ENCODE measurements around the gene MEIOB. TPM values are rescaled to one million over a fixed set of nuclear protein-coding genes. Genes with fewer than 3 reads are reported as not detected.
A peak's percentile ranks its signal among the peaks of the same experiment; 100 is the strongest.

The MEIOB gene
- total RNA-seq, 2 donors from 2014 or later = not detected

- intact Hi-C loops (cut with DNase I, micrococcal nuclease) = no loop called here
- DNase-seq (no peak), ATAC-seq (no peak)
These were observed 14.4 kb downstream of the MEIOB start for GRCh38 chr16:1857433-1858097.

- ATAC-seq (no peak), DNase-seq (no peak)
- intact Hi-C loops (cut with DNase I, micrococcal nuclease) = no loop called here
These were observed 20.2 kb downstream of the MEIOB start for GRCh38 chr16:1851793-1852192.

GRCh38 chr16:1850981-1851380, 21.0 kb downstream of the MEIOB start:
- no peak for DNase-seq
- intact Hi-C loops (cut with DNase I, micrococcal nuclease) = no loop called here
- ATAC-seq = no peak

GRCh38 chr16:1846416-1846815, 25.5 kb downstream of the MEIOB start:
- intact Hi-C loops (cut with DNase I, micrococcal nuclease) = no loop called here
- no peak for DNase-seq
- no peak for ATAC-seq

- DNase-seq (no peak), ATAC-seq (no peak)
- intact Hi-C loops (cut with DNase I, micrococcal nuclease) = no loop called here
These were observed 26.0 kb downstream of the MEIOB start for GRCh38 chr16:1845985-1846384.

GRCh38 chr16:1839554-1839953, 32.4 kb downstream of the MEIOB start:
- intact Hi-C loops (cut with DNase I, micrococcal nuclease) = no loop called here
- ATAC-seq (no peak), DNase-seq (no peak)

- intact Hi-C loops (cut with DNase I, micrococcal nuclease) = no loop called here
- DNase-seq (no peak), ATAC-seq (no peak)
These were observed 37.9 kb downstream of the MEIOB start for GRCh38 chr16:1834096-1834495.

- ATAC-seq = no peak
- intact Hi-C loops (cut with DNase I, micrococcal nuclease) = no loop called here
- no peak for DNase-seq
These were observed 39.0 kb downstream of the MEIOB start for GRCh38 chr16:1832838-1833454.

- DNase-seq (no peak), ATAC-seq (no peak)
- intact Hi-C loops (cut with DNase I, micrococcal nuclease) = no loop called here
These were observed 40.5 kb downstream of the MEIOB start for GRCh38 chr16:1831186-1832075.

GRCh38 chr16:1830213-1830612, 41.8 kb downstream of the MEIOB start:
- ATAC-seq = peak; percentile 44
- DNase-seq = peak in 1 of 2 donors; percentile 44
- intact Hi-C loops (cut with DNase I, micrococcal nuclease) = no loop called here

- intact Hi-C loops (cut with DNase I, micrococcal nuclease) = no loop called here
- no peak for DNase-seq
- peak; percentile 38 for ATAC-seq
These were observed 43.1 kb downstream of the MEIOB start for GRCh38 chr16:1828645-1829410.

- intact Hi-C loops (cut with DNase I, micrococcal nuclease) = no loop called here
- DNase-seq (peak; percentile 92 to 94), ATAC-seq (peak; percentile 76)
These were observed 45.0 kb downstream of the MEIOB start, which contains the start of the genes FAHD1 and HAGH for GRCh38 chr16:1826691-1827573. TSS of gene FAHD1 (plus strand) at chr16:1827206. CDS start at chr16:1827239, 33 bp downstream. TSS of gene HAGH (minus strand) at chr16:1826825. CDS start at chr16:1826787, 38 bp downstream.

GRCh38 chr16:1825864-1826690, 45.9 kb downstream of the MEIOB start:
- intact Hi-C loops (cut with DNase I, micrococcal nuclease) = no loop called here
- ATAC-seq = peak; percentile 40
- peak in 1 of 2 donors; percentile 70 for DNase-seq

GRCh38 chr16:1825381-1825863, 46.5 kb downstream of the MEIOB start:
- intact Hi-C loops (cut with DNase I, micrococcal nuclease) = no loop called here
- ATAC-seq (no peak), DNase-seq (no peak)

GRCh38 chr16:1823821-1824220, 48.1 kb downstream of the MEIOB start:
- DNase-seq = no peak
- intact Hi-C loops (cut with DNase I, micrococcal nuclease) = no loop called here
- no peak for ATAC-seq

- DNase-seq (no peak), ATAC-seq (no peak)
These were observed 49.2 kb downstream of the MEIOB start for GRCh38 chr16:1822801-1823200.

More at GRCh38 chr16:1822801-1823200, 49.2 kb downstream of the MEIOB start:
- intact Hi-C loops (cut with DNase I, micrococcal nuclease) = no loop called here
